GM21360 (cell line): ENCODE measurements around the gene TMEM242.

Source experiments
- ATAC-seq: cut with Tn5 transposase; IDR thresholded peaks from one replicate; pipeline ENCODE4 v1.9.1; 2021; ENCODE audit warnings: mild to moderate bottlenecking, moderate library complexity; ENCODE audit not compliant: unreplicated experiment

The TMEM242 gene

GRCh38 chr6:157272866-157273755 lies 50.2 kb downstream of the TMEM242 start:
- no peak for ATAC-seq

- no peak for ATAC-seq
Measured at GRCh38 chr6:157272372-157272771, 50.9 kb downstream of the TMEM242 start.

- ATAC-seq: no peak
Measured at GRCh38 chr6:157271911-157272310, 51.4 kb downstream of the TMEM242 start.

- ATAC-seq: no peak
Measured at GRCh38 chr6:157271441-157271840, 51.9 kb downstream of the TMEM242 start.

- no peak for ATAC-seq
Measured at GRCh38 chr6:157270916-157271315, 52.4 kb downstream of the TMEM242 start.

GRCh38 chr6:157270308-157270707 lies 53.0 kb downstream of the TMEM242 start:
- ATAC-seq: no peak

GRCh38 chr6:157269261-157269794 lies 54.0 kb downstream of the TMEM242 start:
- ATAC-seq: no peak

- ATAC-seq: no peak
Measured at GRCh38 chr6:157268835-157269234, 54.5 kb downstream of the TMEM242 start.

GRCh38 chr6:157268396-157268795 lies 54.9 kb downstream of the TMEM242 start:
- ATAC-seq: no peak

GRCh38 chr6:157267654-157268053 lies 55.7 kb downstream of the TMEM242 start:
- no peak for ATAC-seq

GRCh38 chr6:157267109-157267611 lies 56.2 kb downstream of the TMEM242 start:
- ATAC-seq: no peak

GRCh38 chr6:157266274-157267101 lies 56.8 kb downstream of the TMEM242 start:
- no peak for ATAC-seq

GRCh38 chr6:157265635-157266034 lies 57.7 kb downstream of the TMEM242 start:
- no peak for ATAC-seq

- ATAC-seq: no peak
Measured at GRCh38 chr6:157265186-157265585, 58.1 kb downstream of the TMEM242 start.

GRCh38 chr6:157264701-157265100 lies 58.6 kb downstream of the TMEM242 start:
- no peak for ATAC-seq

- ATAC-seq: no peak
Measured at GRCh38 chr6:157263881-157264397, 59.4 kb downstream of the TMEM242 start.

- no peak for ATAC-seq
Measured at GRCh38 chr6:157263146-157263545, 60.2 kb downstream of the TMEM242 start.

GRCh38 chr6:157261606-157262005 lies 61.7 kb downstream of the TMEM242 start:
- no peak for ATAC-seq

- ATAC-seq: no peak
Measured at GRCh38 chr6:157260735-157261410, 62.4 kb downstream of the TMEM242 start.

- ATAC-seq: no peak
Measured at GRCh38 chr6:157259443-157259842, 63.9 kb downstream of the TMEM242 start.

GRCh38 chr6:157258878-157259277 lies 64.4 kb downstream of the TMEM242 start:
- ATAC-seq: no peak
